Activated CD8-positive, alpha-beta memory T cell treated with anti-CD3 and anti-CD28 coated beads, Interleukin-2, amount 50 U/mL, for 24 hours (primary cell): ENCODE measurements around the gene TEAD2.
A peak's percentile ranks its signal among the peaks of the same experiment; 100 is the strongest.

ENCODE experiments used
- DNase-seq: peaks from one replicate; pipeline ENCODE4 v3.0.0-alpha.2; 2020; ENCODE audit errors: extremely low read depth

Gene TEAD2

DNA sequence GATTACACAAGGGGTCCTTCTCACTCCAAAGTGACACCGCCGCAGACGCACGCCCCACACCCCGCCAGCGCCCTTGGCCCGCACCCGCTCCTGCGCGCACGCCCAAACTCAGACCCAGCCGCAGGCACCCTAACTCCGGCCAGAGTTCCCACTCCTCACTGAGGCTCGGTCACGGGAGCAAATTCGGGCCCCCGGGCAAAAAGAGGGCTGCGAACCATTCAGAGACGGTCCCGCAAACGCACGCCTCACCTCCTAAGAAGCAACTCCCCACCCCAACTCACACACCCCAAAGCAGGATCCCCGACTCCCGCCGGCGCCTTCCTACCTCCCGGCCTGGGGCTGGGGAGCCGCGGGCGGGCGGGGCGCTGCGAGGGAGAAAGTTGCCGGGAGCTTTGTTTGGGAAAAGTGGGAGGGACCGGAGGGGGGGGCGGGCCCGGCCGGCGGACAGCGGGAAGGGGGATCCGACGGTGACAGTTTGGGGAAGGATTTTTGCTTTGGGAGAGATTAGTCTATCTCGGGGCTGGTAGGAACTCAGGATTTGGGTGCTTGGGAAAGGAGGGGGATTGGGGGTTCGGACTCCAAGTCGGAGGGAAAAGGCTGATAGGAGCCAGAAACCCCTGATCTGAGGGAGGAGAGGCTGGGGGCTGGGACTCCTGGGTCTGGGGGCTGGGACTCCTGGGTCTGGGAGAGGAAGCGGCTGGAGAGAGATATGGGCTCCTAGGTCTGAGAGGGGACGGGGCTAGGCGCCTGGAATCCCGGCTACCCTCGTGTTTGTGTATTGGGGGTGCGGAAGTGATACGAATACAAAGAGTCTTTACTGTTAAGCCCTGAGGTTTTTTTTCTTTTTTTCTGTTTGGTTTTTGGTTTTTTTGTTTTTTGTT, at the start of gene TEAD2:
Gene TEAD2, minus strand, starts transcription at position 369 of the 881 bp plus-strand sequence. CDS start 2,341 bp downstream, outside the sequence.
- DNase-seq = no peak

DNA sequence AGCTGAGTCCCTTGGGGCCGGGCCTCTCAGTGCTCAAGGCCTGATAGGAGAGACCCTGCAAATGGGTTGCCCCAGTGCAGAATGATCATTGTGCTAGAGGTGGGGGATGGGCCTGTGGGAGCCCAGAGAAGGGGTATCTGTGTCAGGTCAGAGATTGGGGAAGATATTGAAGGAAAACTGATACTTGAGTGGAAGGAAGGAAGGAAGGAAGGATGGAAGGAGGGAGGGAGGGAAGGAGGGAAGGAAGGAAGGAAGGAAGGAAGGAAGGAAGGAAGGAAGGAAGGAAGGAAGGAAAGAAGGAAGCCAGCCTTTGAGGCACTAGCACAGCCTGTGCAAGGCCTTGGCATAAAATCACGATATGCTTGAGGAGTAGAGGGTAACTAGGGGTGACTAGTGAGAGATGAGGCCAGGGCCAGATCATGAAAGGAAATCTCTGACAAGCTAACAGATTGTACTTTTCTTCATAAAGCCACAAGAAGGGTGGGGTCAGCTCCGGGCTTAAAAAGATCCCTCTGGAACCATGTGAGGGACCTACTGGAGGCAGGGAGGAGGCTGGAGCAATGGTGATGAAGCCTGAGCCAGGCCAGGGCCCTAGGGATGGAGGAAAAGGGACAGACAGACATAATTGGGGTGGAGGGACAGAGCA, 49.6 kb upstream of the TEAD2 start:
- no peak for DNase-seq

DNA sequence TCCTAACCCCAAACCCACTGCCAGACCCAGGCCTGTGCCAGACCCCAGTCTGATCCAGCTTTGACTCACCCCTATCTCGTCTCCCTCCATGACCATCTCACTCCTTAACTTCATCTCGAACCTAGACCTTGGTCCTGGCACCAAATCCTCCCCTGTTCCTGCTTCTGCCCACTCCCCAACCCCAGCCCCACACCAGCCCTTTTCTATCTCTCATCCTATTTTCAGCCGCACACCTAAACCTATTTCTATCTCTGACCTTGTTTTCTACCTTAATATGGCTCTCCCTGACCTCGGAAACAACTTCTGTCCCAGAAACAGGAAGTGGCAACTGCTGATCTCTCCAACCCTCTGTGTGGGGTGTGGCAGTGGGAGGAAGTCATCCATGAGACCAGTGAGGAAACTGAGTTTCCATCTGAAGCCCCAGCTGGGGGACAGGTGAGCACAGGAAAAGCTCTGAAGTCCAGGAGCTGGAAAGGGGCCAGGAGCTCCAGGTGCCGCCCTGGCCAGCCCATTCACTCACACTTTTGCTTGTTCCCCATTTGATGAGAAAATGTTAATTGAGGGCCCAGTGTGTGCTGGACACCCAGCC, 47.3 kb upstream of the TEAD2 start:
- DNase-seq = no peak

DNA sequence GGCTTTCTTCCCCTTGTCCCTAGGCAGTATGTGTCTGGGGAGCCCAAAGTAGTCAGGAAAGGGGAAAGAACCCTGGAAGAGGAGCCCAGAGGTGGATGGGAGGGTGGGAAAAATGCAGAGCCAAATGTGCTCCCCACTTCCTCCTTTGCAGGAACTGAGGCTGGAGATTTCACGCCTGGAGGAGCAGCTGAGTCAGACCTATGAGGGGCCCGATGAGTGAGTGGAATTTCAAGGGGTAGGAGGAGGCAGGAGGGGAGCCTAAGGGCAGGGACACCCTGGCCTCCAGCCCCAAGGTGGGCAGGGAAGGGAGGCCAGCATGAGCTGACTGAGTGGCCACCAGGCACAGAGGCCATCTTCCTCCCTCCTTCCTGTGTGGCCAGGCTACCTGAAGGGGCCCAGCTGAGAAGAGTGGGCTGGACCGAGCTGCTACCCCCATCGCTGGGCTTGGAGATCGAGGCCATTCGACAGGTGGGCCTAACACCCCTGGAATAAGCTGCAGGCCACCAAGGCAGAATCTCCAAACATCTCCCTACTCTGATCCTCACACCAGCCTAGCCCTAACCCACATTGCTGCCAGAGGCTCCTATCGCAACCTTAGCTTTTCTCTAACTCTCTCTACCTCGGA, 46.7 kb upstream of the TEAD2 start:
- DNase-seq = no peak

DNA sequence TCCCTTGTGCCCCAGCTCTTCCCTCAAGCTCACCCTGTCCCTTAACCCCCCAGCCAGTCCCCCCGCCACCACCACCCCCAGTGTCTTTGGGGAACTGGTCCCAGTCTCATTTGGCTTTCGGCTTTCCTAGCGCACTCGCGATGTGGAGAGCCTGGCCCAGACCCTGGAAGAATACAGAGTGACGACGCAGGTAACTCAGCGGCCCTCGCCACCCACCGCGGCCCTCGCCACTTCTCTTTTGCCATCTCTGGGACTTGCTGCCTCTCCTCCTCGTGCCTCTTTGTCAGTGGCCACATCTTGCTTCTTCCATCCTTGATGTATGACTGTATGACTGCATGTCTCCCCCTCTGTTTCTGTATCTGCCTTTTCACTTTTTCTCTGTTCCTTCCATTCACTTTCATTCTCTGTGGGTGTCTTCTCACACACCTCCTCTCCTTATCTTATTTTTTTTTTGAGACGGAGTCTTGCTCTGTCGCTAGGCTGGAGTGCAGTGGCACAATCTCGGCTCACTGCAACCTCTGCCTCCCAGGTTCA, 45.3 kb upstream of the TEAD2 start:
- no peak for DNase-seq

DNA sequence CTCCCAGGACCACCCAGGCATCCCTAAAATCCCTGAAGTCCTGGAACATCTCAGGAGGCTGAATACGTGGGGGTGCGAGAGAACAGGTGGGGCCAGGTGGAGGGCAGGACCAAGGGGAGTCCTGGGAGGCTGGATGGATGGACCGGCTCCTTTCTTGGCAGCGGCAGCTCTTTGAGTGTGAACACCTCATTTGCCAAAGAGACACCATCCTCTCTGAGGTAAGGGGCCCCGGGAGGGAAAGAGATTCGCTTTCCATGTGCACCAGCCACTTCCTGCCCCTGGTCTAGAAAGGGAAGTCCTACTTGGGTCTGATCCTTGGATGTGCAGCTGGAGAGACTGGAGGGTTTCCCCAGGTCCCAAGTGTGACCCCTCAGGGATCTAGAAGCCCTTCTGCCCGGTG, 44.9 kb upstream of the TEAD2 start:
- no peak for DNase-seq

DNA sequence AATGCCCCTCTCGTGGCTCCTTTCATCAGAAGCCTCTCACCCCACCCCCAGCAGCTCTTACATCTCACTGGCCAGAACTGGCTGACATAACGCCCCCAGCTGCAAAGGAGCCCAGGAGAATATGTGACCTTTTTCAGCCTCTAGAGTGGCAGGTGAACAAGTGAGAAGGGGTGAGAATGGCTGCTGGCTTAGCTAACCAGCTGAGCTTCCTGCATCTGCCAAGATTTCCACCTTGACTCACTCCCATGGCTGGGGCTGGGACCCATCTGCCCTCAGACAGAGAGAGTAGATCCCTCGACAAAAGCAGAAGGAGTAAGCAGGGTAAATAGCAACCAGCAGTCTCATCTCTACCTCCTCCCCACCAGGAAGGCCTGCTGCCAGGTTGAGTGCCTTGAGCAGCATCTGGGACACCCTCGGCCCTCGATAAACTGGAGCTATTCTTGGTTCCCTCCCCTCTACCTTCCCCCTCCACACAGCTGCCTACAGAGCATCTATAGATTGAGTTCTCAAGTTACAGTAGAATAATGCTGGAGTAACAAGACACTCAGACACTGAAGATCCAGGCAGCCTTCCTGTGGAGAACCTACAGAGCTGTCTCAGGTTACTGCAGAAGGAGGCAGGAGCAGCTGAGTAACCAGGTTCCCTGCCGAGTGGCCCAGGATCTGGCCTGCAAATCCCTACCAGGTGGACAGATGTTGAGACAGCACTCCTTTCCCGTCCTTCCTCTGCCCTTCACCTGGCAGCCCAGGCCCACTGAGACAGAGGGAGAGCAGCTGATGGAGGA, 41.4 kb upstream of the TEAD2 start:
- no peak for DNase-seq

DNA sequence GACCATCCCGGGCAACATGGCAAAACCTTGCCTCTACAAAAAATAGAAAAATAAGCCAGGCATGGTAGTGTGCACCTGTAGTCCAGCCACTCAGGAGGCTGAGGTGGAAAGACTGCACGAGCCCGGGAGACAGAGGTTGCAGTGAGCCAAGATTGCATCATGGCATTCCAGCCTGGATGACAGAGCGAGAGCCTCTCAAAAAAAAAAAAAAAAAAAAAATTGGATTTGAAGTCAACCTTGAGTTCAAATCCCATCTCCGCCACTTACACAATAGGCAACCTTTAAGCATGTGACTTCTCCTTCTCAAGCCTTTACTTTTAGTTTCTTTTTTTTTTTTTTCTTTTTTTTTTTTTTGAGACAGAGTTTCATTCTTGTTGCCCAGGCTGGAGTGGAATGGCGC, 37.8 kb upstream of the TEAD2 start:
- no peak for DNase-seq

DNA sequence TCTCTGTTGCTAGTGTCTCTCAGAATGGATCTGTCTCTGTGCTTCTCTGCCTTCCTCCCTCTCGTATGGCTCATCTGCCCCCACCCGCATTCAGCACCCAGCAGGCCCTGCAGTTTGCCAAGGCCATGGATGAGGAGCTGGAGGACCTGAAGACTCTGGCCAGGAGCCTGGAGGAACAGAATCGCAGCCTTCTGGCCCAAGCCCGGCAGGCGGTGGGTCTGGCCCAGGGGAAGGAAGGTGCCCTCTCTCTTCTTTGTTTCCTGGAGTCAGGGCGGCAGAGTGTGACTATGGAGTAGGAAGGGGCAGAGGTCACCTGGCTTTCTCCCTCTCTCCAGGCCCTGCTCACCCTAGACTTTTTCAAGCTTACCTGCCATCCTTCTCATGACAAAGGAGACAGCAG, 36.7 kb upstream of the TEAD2 start:
- no peak for DNase-seq

DNA sequence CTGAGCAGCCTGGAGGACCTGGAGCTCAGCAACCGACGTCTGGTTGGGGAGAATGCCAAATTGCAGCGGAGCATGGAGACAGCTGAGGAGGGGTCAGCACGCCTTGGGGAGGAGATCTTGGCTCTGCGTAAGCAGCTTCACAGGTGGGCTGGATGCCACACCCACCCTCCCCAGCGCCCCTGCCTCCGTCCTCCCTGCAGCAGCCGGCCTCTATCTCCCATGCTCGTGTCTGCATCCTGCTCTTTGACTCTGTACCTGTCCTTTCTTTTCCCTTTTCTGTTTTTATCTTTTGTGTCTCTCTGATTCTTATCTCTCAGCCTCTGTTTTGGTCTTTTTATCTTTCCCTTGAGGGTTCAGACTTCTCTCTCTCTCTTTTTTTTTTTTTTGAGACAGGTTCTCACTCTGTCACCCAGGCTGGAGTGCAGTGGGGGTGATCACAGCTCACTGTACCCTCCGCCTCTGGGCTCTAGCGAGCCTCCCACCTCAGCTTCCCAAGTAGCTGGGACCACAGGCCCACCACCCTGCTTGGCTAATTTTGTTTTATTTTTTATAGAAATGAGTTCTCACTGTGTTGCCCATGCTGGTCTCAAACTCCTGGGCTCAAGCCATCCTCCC, 35.9 kb upstream of the TEAD2 start:
- DNase-seq = no peak

DNA sequence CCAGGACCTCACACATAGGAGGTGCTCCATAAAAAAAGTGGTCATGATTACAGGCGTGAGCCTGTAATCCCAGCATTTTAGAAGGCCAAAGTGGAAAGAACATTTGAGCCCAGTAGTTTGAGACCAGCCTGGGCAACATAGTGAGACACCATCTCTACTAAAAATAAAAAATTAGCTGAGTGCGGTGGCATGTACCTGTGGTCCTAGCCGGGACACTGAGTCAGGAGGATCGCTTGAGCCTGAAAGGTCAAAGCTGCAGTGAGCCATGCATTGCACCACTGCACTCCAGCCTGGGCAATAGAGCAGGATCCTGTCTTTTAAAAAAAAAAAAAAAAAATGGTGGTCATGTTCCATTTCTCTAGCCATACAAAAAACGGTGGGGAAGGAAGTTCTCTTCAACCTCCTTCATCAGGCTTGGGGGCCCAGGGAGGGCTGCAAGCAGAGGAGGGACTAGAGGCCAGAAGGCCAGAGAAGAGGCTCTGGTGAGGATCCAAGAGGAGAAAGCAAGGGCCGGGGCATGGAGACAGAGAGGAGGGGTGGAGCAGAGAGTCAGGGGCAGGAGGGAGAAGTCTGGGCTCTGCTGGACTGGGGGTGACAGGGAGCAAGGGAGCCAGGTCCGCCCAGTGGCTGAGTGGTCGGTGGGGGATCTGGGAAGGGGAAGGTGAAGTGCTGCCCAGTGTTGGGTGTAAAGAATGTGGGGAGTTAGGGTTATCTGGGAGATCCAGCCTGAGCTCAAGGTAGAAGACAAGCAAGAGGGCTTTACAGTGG, 34.7 kb upstream of the TEAD2 start:
- no peak for DNase-seq

DNA sequence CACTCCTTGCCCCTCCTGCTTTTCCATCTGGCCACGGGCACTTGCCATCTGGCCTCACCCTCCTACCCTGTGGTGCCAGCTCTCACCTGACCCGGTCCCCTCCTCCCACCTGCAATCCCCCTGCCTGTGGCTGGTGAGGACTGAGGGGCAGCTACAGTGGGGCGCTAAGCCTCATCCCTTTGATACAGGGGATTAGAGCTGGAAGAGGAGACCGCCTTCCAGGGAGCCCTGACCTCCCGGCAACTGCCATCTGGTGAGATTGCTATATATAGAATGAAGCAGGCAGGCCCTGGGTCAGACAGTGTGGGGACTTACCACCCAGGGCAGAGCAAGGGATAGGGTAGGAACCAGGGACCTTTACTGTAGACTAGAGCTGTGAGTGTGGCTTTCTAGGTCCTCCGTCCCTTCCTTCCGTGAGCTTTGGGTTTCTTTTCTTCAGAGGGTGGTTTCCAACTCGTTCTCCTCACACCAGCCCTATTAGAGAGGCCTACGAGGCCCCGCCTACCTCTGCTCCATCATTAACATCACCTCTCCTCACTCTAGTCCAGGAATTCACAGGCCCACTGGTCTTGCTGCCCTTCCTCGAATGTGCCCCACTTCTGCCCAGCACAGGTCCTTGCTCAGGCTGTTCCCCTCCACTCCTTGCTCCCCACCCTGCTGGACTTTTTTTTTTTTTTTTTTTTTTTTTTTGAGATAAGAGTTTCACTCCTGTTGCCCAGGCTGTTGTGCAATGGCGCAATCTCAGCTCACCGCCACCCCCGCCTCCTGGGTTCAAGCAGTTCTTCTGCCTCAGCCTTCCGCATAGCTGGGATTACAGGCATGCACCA, 33.6 kb upstream of the TEAD2 start:
- DNase-seq = no peak

DNA sequence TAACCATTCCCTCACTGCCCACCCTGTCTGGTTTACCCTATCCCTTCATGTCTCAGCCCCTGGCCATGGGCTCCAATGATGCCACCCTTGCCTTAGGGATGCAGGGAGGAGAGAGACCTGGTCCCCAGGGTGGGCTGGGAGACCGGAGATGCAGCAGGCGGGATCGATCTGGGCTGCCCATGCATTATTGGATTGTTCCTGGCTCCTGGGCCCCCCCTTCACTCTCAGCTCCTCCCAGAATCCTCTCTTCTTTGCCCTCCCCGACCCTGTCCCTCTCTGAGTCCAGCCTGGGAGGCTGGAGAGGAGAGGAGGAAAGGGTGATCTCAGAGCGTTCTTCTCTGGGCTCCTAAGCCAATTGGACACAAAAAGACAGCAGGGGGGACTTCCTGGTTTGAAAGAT, 31.7 kb upstream of the TEAD2 start:
- DNase-seq = no peak

DNA sequence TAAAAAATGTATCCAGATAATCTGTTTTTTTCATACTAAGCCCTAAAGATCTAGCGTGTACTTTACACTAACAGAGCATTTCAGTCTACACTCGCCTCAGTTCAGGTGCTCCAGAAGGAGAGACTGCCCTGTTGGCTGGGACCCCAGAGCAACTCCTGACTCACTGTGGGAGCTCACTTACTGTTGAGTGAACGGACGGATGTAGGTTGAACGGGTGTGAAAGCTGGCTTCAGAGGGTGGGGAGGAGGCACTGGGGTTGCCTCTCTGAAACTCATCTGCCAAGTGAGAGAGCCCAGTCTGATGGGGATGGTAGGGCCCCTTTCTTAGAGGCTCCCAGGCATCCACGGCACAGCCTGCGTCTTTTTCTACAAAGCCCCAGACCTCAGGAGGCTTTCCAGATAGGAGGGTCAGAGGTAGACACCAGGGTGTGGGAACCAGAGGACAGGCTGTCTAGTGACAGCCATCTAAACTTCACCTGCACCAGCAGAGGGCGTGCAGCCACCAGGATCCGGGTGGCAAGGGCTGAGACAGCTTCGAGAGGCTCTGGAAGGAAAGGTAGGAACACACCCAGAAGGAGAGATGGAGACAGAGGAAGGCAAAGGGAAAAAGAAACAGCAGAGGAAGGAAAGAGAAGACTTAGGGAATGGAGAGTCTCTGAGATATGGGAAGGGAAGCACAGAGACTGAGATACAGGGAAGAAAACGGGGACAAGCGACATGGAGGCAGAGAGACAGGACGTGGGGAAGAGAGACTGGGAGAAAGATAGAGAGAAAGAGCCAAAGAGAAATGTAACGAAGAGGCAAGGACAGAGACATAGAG, 29.6 kb upstream of the TEAD2 start:
- DNase-seq = peak; percentile 29

DNA sequence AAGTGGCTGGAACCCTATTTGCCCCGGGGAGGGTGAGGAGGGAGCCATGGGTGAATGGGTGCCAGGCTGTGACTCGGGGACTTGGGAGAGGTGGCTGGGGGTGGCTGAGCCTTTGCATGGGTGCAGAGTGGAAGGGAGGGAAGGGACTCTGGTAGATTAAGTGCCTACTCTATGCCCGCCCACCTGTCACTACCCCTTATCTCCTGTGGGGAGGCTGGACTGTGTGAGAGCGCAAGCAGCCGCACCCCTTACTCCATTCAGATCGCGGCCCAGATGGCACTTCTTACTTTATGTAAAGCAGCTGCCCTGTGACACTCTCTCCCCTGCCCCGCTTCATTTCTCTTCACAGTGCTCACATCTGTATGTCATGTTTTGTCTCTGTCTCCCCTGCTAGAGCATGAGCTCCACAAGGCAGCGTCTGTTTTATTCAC, 28.7 kb upstream of the TEAD2 start:
- DNase-seq = no peak

DNA sequence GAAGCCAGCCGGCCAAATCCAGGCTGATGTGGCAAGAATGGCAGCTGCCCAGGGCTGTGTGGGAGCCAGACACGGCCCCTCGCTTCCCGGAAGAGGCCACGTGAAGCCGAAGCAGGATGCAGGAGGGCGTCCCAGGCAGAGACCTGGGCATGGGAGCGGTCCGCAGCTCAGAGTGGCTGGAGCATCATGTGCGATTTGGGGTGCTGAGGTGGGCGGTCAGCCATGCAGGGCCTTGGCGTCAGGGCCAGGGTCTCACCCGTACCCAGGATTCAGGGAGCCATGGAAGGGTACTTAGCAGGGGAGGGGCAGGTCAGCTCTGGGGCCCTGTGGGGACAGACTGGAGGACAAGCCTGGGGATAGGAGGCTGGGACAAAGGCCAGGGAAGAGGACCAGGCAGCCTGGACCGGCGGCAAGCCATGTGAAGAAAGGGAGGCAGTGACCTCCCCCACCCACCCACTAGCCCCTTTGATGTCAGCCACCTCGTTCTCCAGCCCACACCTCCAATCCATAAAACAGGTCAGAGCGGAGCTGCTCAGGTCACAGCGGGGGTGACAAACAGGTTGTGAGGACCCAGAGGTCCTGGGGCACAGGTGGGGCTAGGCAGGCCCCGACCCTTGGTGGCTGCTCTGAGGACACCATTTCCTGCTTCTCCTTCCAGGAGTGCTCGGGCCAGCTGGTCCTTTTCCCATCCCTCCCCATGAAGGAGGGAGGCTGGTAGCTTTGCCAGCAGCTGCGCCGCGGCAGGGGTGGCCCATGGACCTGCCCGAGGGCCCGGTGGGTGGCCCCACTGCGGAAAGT, 28.1 kb upstream of the TEAD2 start:
- no peak for DNase-seq

DNA sequence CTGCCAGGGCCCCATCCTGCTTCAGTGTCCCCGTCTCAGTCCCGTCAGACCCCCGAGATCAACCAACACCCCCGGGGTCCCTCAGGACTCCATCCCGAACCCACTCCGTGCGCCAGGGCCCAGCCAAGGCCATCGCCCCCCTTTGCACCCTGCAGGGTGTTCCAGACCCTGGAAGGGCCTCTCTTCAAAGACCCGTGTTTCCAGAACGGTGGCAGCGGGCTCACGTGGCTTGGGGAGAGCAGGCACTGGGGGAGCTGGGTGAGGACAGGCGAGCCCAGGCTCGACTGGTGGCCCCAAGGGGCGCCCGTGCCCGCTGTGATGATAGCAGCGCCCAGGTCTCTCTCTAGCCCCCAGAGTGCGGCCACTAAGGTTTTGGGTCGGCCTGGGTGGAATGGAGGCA, 27.2 kb upstream of the TEAD2 start:
- no peak for DNase-seq
